Lung (tissue), 12 donors: Measurements from ENCODE around the gene VCAN. TPM values are rescaled to one million over a fixed set of nuclear protein-coding genes. Genes with fewer than 3 reads are reported as not detected.

Experiments used
- ATAC-seq: fragments of 200-7000 bp; cut with Tn5 transposase; one replicate; pipeline ENCODE4 v1.9.1; 2020; ENCODE audit warnings: moderate number of reproducible peaks; ENCODE audit not compliant: insufficient read depth, low FRiP score
- DNase-seq, 3 donors: peaks; one replicate each; pipeline ENCODE4 v3.0.0-alpha.2; 2013 to 2017
- H3K27ac ChIP-seq, 2 donors: one replicate each; pipeline ENCODE4 v1.5.1; 2013; ENCODE audit warnings: mild to moderate bottlenecking in 2 of 2, moderate library complexity in 2 of 2, control low read depth in 1 of 2, inconsistent platforms in 1 of 2, low read depth in 1 of 2, low read length in 1 of 2
- H3K27me3 ChIP-seq, 3 donors: one replicate each; pipeline ENCODE4 v1.5.1; 2013; ENCODE audit warnings: low read length in 2 of 3; ENCODE audit not compliant: control insufficient read depth in 3 of 3, insufficient read depth in 3 of 3
- H3K36me3 ChIP-seq, 4 donors: one replicate each; pipeline ENCODE4 v1.5.1; 2013; ENCODE audit warnings: low read length in 4 of 4, mild to moderate bottlenecking in 1 of 4, moderate library complexity in 1 of 4; ENCODE audit not compliant: control insufficient read depth in 4 of 4, insufficient read depth in 4 of 4
- H3K4me1 ChIP-seq, 5 donors: one replicate each; pipeline ENCODE4 v1.5.1; 2013; ENCODE audit warnings: low read length in 5 of 5, mild to moderate bottlenecking in 2 of 5, moderate library complexity in 1 of 5; ENCODE audit not compliant: control insufficient read depth in 5 of 5, insufficient read depth in 5 of 5
- H3K4me3 ChIP-seq: one replicate; pipeline ENCODE4 v1.5.1; 2013; ENCODE audit warnings: mild to moderate bottlenecking, control low read depth, moderate library complexity
- H3K9ac ChIP-seq, 2 donors: one replicate each; pipeline ENCODE4 v1.5.1; 2013; ENCODE audit warnings: low read length in 2 of 2, control low read depth in 1 of 2; ENCODE audit not compliant: insufficient read depth in 1 of 2
- H3K9me3 ChIP-seq, 4 donors: one replicate each; pipeline ENCODE4 v1.5.1; 2013; ENCODE audit warnings: low read length in 3 of 4, mild to moderate bottlenecking in 1 of 4, moderate library complexity in 1 of 4; ENCODE audit not compliant: control insufficient read depth in 4 of 4, insufficient read depth in 3 of 4
- WGBS, 2 donors: extraction: QIAGEN DNeasy Blood & Tissue Kit; methylation state at CpG; one replicate each; pipeline ENCODE4 v1.1.7; 2013; 5-methylcytosine and 5-hydroxymethylcytosine counted together
- polyA plus RNA-seq, 2 donors: library from polyadenylated mRNA; stranded (reverse); fragments of 200-250 nt; gene quantifications; one replicate each; pipeline ENCODE4 v1.2.1, GENCODE V29; 2013
- total RNA-seq, 2 donors: library from RNA; depleted of rRNA in 1 of 2; stranded (reverse); fragments of >200 nt in 1 of 2; gene quantifications; one replicate each; pipeline ENCODE4 v1.2.1, GENCODE V29; 2014 to 2021
- TF ChIP-seq, protein P1 (sequence below): IDR thresholded peaks from 2 replicates; pipeline ENCODE4 v1.5.1; 2012; ENCODE audit warnings: mild to moderate bottlenecking; ENCODE audit errors: control extremely low read depth, extremely low read depth
- donor health status: control.
- donor health status: control.
- donor health status: Bipolar disorder and iron deficiency.
- donor health status: healthy.
- donor health status: DM: yes; HTN: yes; CAD: no.

Gene VCAN
- total and polyA plus RNA-seq, 4 donors: 11.6 to 276 (median 156) TPM

DNA sequence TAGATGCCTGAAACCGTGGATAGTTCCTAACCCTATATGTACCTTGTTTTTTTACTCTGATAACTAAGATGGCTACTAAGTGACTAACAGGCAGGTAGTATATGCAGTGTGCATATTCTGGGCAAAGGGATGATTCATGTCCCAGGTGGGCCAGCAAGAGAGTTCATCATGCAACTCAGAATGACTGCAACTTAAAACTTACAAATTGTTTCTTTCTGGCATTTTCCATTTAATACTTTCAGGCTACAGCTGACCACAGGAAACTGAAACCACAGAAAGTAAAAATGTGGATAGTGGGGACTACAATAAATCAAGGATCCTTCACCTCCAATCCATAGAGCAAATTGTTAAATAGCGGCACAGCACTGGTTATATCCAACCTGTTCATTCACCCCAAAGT is 30.7 kb upstream of the VCAN start:
- TF ChIP-seq, protein P1, sequence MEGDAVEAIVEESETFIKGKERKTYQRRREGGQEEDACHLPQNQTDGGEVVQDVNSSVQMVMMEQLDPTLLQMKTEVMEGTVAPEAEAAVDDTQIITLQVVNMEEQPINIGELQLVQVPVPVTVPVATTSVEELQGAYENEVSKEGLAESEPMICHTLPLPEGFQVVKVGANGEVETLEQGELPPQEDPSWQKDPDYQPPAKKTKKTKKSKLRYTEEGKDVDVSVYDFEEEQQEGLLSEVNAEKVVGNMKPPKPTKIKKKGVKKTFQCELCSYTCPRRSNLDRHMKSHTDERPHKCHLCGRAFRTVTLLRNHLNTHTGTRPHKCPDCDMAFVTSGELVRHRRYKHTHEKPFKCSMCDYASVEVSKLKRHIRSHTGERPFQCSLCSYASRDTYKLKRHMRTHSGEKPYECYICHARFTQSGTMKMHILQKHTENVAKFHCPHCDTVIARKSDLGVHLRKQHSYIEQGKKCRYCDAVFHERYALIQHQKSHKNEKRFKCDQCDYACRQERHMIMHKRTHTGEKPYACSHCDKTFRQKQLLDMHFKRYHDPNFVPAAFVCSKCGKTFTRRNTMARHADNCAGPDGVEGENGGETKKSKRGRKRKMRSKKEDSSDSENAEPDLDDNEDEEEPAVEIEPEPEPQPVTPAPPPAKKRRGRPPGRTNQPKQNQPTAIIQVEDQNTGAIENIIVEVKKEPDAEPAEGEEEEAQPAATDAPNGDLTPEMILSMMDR: no peak
- Histone ChIP-seq H3K4me1 (no peaks in the 10 kb centered on the region), H3K4me3 (no peak overlapping the region), H3K36me3 (no peaks in the 10 kb centered on the region), H3K9ac (no peak overlapping the region), H3K27ac (no peak overlapping the region), H3K27me3 (no peaks in the 10 kb centered on the region), H3K9me3 (no peaks in the 10 kb centered on the region)
- no peak for DNase-seq
- WGBS, 2 donors: 92 to 94% methylated on average over 2 of the region's 2 CpGs
- no peak for ATAC-seq

DNA sequence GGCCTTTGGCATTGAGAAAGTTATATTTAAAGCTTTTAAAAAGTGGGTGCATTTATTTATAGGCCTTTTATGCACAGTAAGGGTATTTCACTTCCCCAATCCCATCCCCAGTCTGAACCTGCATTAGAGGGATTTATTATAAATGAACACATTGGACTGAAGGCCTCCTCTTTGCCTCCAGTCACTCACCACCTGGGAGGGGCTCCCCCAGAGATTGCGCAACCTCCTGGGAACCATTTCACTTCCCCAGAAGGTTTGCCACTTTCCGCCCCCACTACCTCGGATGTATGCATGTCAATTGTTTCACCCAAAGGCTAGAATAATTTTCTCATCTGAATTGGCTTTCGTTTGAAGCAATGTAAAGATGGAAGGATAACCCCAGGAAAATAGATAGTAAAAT is 29.8 kb upstream of the VCAN start:
- Histone ChIP-seq H3K36me3 (no peaks in the 10 kb centered on the region), H3K27me3 (no peaks in the 10 kb centered on the region), H3K9me3 (no peaks in the 10 kb centered on the region), H3K9ac (no peak overlapping the region), H3K4me3 (no peak overlapping the region), H3K27ac (no peak overlapping the region), H3K4me1 (no peaks in the 10 kb centered on the region)
- WGBS, 2 donors: 84 to 90% methylated on average over 4 of the region's 4 CpGs
- TF ChIP-seq, protein P1: no peak
- DNase-seq (no peak), ATAC-seq (no peak)

DNA sequence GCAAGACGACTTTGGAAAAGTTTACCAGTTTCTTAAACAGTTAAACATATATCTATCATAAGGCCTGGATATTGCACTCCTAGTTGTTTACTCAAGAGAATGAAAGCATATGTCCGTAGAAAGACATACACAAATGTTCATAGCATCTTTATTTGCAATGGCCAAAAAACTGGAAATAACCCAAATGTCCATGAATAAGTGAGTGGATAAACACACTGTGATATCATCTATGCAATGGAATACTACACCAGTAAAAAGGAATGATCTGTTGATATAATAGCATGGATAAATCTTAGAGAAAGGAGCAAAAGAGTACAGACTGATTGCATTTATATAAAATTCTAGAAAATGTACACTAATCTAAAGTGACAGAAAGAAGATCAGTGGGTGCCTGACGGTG is 28.0 kb upstream of the VCAN start:
- no peak overlapping the region for H3K4me3 ChIP-seq
- no peaks in the 10 kb centered on the region for H3K9me3 ChIP-seq
- no peaks in the 10 kb centered on the region for H3K27me3 ChIP-seq
- 87 to 90% methylated on average over 3 of the region's 3 CpGs for WGBS, 2 donors
- TF ChIP-seq, protein P1: no peak
- no peak overlapping the region for H3K27ac ChIP-seq
- H3K4me1 ChIP-seq: no peaks in the 10 kb centered on the region
- DNase-seq (peak in 2 of 3 donors; percentile 43 to 57), ATAC-seq (no peak)
- H3K9ac ChIP-seq: no peak overlapping the region
- no peaks in the 10 kb centered on the region for H3K36me3 ChIP-seq

DNA sequence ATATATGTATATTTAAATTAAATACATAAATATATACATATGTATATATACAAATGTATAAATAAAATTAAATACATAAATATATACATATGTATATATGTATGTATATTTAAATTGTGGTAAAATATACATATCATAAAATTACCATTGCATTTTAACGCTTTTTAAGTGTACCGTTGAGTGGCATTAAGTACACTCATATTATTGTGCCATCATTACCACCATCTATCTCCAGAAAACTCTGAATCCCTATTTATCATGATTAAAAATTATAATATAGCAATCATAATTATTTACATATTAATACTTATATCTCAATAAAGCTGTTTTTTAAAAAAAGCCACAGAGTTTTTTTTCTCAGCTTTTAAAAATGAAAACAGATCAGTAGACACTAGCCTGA is 27.1 kb upstream of the VCAN start:
- DNase-seq (no peak), ATAC-seq (no peak)
- TF ChIP-seq, protein P1: no peak
- Histone ChIP-seq H3K36me3 (no peaks in the 10 kb centered on the region), H3K4me3 (no peak overlapping the region), H3K4me1 (no peaks in the 10 kb centered on the region), H3K9me3 (no peaks in the 10 kb centered on the region), H3K9ac (no peak overlapping the region), H3K27ac (no peak overlapping the region), H3K27me3 (no peaks in the 10 kb centered on the region)
- 86 to 93% methylated on average over 2 of the region's 2 CpGs for WGBS, 2 donors
